Breast epithelium (tissue), 4 donors: ENCODE data around the gene FAM169A. TPM values are rescaled to one million over a fixed set of nuclear protein-coding genes. Genes with fewer than 3 reads are reported as not detected.

Experiments used
- DNase-seq, 2 donors: peaks; one replicate each; pipeline ENCODE4 v3.0.0-alpha.2; 2019; ENCODE audit warnings: low spot score in 2 of 2
- H3K27ac ChIP-seq, 2 donors: fragments of 200-600 bp; sonication (generic) in 1 of 2; one replicate each; pipeline ENCODE4 v1.5.1; 2016 to 2019; ENCODE audit warnings: mild to moderate bottlenecking in 1 of 2
- H3K27me3 ChIP-seq, 2 donors: fragments of 200-600 bp; sonication (generic) in 1 of 2; one replicate each; pipeline versions ENCODE4 v1.5.1 to v1.6.0; 2017 to 2019; ENCODE audit warnings: control low read depth in 1 of 2, mild to moderate bottlenecking in 1 of 2
- H3K36me3 ChIP-seq: fragments of 200-600 bp; one replicate; pipeline ENCODE4 v1.5.1; 2019
- H3K4me1 ChIP-seq, 2 donors: fragments of 200-600 bp; sonication (generic); one replicate each; pipeline ENCODE4 v1.5.1; 2016 to 2019; ENCODE audit warnings: control low read depth in 1 of 2
- H3K4me3 ChIP-seq, 3 donors: fragments of 200-600 bp; sonication (generic); 1 replicate in 2 of 3; 2 replicates in 1 of 3; pipeline ENCODE4 v1.5.1; 2016 to 2019; ENCODE audit warnings: mild to moderate bottlenecking in 3 of 3, moderate library complexity in 2 of 3
- H3K9me3 ChIP-seq, 2 donors: fragments of 200-600 bp; sonication (generic) in 1 of 2; one replicate each; pipeline ENCODE4 v1.5.1; 2016 to 2019; ENCODE audit warnings: control low read depth in 1 of 2
- POLR2A ChIP-seq: fragments of 450-650 bp; IDR thresholded peaks from one replicate; pipeline ENCODE4 v1.6.1; 2016; ENCODE audit warnings: antibody characterized with exemption, mild to moderate bottlenecking, moderate library complexity
- POLR2AphosphoS5 ChIP-seq, 3 donors: sonication (generic); formaldehyde crosslinking; IDR thresholded peaks; one replicate each; pipeline ENCODE4 v1.6.1; 2017; ENCODE audit warnings: antibody characterized with exemption in 3 of 3
- intact Hi-C: fragments of 100-400 bp; cut with DNase I; formaldehyde crosslinking; loops from one replicate; pipeline ENCODE4 v1.15.1; 2023; ENCODE audit warnings: low total_unique reads
- total RNA-seq, 3 donors: library from RNA; depleted of rRNA; stranded (reverse); fragments of >200 nt; gene quantifications; one replicate each; pipeline ENCODE4 v1.1.0, GENCODE V29; 2016
- TF ChIP-seq, protein P1 (sequence below), 3 donors: fragments of 450-650 bp; IDR thresholded peaks; one replicate each; pipeline ENCODE4 v1.5.1; 2016 to 2017; ENCODE audit warnings: antibody characterized with exemption in 3 of 3, mild to moderate bottlenecking in 3 of 3, moderate library complexity in 3 of 3

The FAM169A gene
- total RNA-seq, 3 donors from 2014 or later: 0.64 to 6.3 (median 1.6) TPM

- intact Hi-C loops: no loop called here
- Histone ChIP-seq H3K36me3 (no peaks in the 10 kb centered on the region), H3K4me1 (peaks cover 0 to 4% of the 10 kb centered on the region in 2 donors), H3K4me3 (peak overlapping the region in 2 of 3 donors; percentile 30 to 37), H3K27ac (peak overlapping the region; percentile 16 to 50), H3K27me3 (no peaks in the 10 kb centered on the region), H3K9me3 (no peaks in the 10 kb centered on the region)
- DNase-seq: no peak
- TF ChIP-seq POLR2AphosphoS5 (IDR thresholded peaks at IDR 0.05): no peak
- no peak for TF ChIP-seq POLR2A
- TF ChIP-seq, protein P1, sequence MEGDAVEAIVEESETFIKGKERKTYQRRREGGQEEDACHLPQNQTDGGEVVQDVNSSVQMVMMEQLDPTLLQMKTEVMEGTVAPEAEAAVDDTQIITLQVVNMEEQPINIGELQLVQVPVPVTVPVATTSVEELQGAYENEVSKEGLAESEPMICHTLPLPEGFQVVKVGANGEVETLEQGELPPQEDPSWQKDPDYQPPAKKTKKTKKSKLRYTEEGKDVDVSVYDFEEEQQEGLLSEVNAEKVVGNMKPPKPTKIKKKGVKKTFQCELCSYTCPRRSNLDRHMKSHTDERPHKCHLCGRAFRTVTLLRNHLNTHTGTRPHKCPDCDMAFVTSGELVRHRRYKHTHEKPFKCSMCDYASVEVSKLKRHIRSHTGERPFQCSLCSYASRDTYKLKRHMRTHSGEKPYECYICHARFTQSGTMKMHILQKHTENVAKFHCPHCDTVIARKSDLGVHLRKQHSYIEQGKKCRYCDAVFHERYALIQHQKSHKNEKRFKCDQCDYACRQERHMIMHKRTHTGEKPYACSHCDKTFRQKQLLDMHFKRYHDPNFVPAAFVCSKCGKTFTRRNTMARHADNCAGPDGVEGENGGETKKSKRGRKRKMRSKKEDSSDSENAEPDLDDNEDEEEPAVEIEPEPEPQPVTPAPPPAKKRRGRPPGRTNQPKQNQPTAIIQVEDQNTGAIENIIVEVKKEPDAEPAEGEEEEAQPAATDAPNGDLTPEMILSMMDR (IDR thresholded peaks at IDR 0.05): no peak
Observed at GRCh38 chr5:74851684-74852353, 14.4 kb downstream of the FAM169A start.

DNA sequence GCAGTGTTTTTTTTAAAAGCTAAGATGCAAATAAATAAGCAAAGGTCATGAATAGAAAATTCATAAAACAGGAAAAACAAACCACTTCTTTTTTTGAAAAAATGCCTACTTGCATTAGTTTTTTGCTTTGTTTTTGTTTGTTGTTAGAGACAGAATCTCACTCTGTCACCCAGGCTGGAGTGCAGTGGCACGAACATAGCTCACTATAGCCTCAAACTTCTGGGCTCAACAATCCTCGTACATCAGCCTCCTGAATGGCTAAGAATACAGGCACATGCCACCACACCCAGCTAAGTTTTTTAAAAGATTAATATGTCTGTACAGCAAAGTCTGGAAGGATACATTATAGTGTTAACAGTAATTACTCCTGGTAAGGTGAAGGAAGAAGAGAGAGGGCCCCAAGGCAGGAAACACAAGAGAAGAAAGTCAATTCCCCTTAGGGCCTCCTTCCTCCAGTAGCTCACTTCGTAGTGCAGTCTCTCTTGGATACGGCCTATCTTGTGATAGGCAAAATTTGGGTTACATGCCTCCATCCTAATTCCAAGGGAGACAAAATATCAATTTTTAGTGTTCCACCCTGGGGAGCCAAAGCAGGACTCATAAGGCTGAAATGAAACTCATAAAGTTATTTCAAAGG, 15.3 kb downstream of the FAM169A start:
- no peaks in the 10 kb centered on the region for H3K27me3 ChIP-seq
- H3K36me3 ChIP-seq: no peaks in the 10 kb centered on the region
- H3K4me3 ChIP-seq: no peak overlapping the region
- no peak overlapping the region for H3K27ac ChIP-seq
- no peak for DNase-seq
- H3K4me1 ChIP-seq: peaks cover 0 to 4% of the 10 kb centered on the region in 2 donors
- no peaks in the 10 kb centered on the region for H3K9me3 ChIP-seq
- TF ChIP-seq POLR2A: no peak
- TF ChIP-seq POLR2AphosphoS5 (IDR thresholded peaks at IDR 0.05): no peak
- TF ChIP-seq, protein P1 (IDR thresholded peaks at IDR 0.05): no peak
- intact Hi-C loops: no loop called here

DNA sequence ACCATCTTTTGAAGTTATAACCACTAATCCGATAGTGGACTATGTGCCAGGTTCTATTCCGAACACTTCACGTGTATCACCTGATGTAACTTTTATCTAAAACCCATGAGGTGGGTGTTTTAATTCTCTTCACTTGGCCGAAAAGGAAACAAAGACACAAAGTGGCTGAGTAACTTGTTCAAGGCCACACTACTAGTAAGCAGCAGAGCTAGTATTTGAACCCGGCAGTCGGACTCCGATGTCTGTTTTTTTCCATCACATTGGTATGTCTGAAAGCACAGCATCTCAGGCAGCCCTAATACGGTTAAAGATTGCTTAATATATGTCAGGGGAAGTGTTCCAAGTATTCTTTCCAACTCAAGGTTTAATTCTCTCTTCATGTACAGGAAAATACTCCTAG, 16.2 kb downstream of the FAM169A start:
- no peaks in the 10 kb centered on the region for H3K9me3 ChIP-seq
- no peak overlapping the region for H3K27ac ChIP-seq
- H3K27me3 ChIP-seq: no peaks in the 10 kb centered on the region
- TF ChIP-seq POLR2AphosphoS5 (IDR thresholded peaks at IDR 0.05) (no peak), POLR2A (no peak)
- TF ChIP-seq, protein P1 (IDR thresholded peaks at IDR 0.05): no peak
- H3K4me3 ChIP-seq: no peak overlapping the region
- H3K4me1 ChIP-seq: peaks cover 0 to 4% of the 10 kb centered on the region in 2 donors
- intact Hi-C loops: no loop called here
- no peaks in the 10 kb centered on the region for H3K36me3 ChIP-seq
- DNase-seq: no peak

DNA sequence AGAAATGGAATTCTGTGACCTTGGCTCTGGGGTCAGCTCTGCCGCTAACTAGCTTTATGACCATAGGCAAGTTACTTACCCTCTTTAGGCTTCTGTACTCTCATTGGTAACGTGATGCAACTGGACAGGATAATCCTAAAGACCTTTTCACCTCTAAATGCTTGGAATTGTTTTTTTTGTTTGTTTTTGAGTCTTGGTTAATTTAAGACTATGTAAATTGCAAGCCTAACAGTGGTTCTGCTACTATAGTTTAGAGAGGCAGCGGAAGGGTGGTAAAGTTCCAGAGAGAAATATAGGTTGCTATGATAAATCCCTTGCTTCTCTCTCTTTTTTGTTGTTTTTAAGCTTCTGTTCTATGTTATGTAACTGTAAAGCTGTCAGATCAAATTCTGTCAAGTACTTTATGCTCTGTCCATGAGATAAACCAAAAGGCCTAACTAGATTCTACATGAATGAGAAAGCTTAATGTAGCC, 17.6 kb downstream of the FAM169A start:
- H3K9me3 ChIP-seq: no peaks in the 10 kb centered on the region
- no peaks in the 10 kb centered on the region for H3K27me3 ChIP-seq
- TF ChIP-seq, protein P1 (IDR thresholded peaks at IDR 0.05): no peak
- TF ChIP-seq POLR2A: no peak
- TF ChIP-seq POLR2AphosphoS5 (IDR thresholded peaks at IDR 0.05): no peak
- no peak overlapping the region for H3K27ac ChIP-seq
- no peak overlapping the region for H3K4me3 ChIP-seq
- peaks cover 0 to 4% of the 10 kb centered on the region in 2 donors for H3K4me1 ChIP-seq
- DNase-seq: no peak
- no peaks in the 10 kb centered on the region for H3K36me3 ChIP-seq
- intact Hi-C loops: no loop called here

DNA sequence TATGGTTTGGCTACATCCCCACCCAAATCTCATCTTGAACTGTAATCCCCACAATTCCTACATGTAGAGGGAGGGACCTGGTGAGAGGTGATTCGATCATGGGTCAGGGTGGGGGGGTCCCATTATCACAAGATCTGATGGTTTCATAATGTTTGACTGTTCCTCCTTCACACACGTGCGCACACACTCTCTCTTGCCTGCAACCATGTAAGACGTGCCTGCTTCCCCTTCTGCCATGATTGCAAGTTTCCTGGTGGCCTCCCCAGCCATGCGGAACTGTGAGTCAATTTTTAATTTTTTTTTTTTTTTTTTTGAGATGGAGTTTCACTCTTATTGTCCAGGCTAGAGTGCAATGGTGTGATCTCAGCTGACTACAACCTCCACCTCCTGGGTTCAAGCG, 27.0 kb downstream of the FAM169A start:
- no peaks in the 10 kb centered on the region for H3K4me1 ChIP-seq
- H3K9me3 ChIP-seq: no peaks in the 10 kb centered on the region
- H3K27ac ChIP-seq: no peak overlapping the region
- H3K36me3 ChIP-seq: no peaks in the 10 kb centered on the region
- intact Hi-C loops: no loop called here
- TF ChIP-seq POLR2A: no peak
- TF ChIP-seq, protein P1 (IDR thresholded peaks at IDR 0.05): no peak
- TF ChIP-seq POLR2AphosphoS5 (IDR thresholded peaks at IDR 0.05): no peak
- no peaks in the 10 kb centered on the region for H3K27me3 ChIP-seq
- H3K4me3 ChIP-seq: no peak overlapping the region
- DNase-seq: no peak
